Upper lobe of right lung (tissue), 1 donor: ENCODE results near the gene RALGAPB. TPM values are rescaled to one million over a fixed set of nuclear protein-coding genes. Genes with fewer than 3 reads are reported as not detected.
"Not testable (repeated sequence)": the region's sequence is repeated elsewhere in the genome, so short reads cannot be mapped to it uniquely, and the experiment has no call there.

ENCODE experiments used
- ATAC-seq: fragments of 200-7000 bp; cut with Tn5 transposase; one replicate; pipeline ENCODE4 v1.9.1; 2020; ENCODE audit warnings: mild to moderate bottlenecking, moderate library complexity
- DNase-seq: peaks from one replicate; pipeline ENCODE4 v3.0.0-alpha.2; 2020
- H3K27ac ChIP-seq: fragments of 200-600 bp; one replicate; pipeline ENCODE4 v1.8.0; 2022
- H3K27me3 ChIP-seq: fragments of 200-600 bp; one replicate; pipeline ENCODE4 v1.8.0; 2022; ENCODE audit warnings: mild to moderate bottlenecking
- H3K36me3 ChIP-seq: fragments of 200-600 bp; one replicate; pipeline ENCODE4 v1.8.0; 2022
- H3K4me1 ChIP-seq: fragments of 200-600 bp; one replicate; pipeline ENCODE4 v1.8.0; 2022
- H3K4me3 ChIP-seq: fragments of 200-600 bp; one replicate; pipeline ENCODE4 v1.8.0; 2022; ENCODE audit warnings: mild to moderate bottlenecking
- H3K9me3 ChIP-seq: fragments of 200-600 bp; one replicate; pipeline ENCODE4 v1.8.0; 2022
- CTCF ChIP-seq: fragments of 200-600 bp; IDR thresholded peaks from one replicate; pipeline ENCODE4 v1.8.0; 2022; ENCODE audit warnings: antibody characterized with exemption
- intact Hi-C: fragments of 100-400 bp; cut with DNase I; formaldehyde crosslinking; loops from one replicate; pipeline ENCODE4 v1.11.0; 2022
- total RNA-seq: library from RNA; stranded (reverse); fragmentation: NEBNext Ultra II Directional; extraction: Animal tissue kit (Norgen Biotek cat#: 25700); gene quantifications from one replicate; pipeline ENCODE4 v1.2.1, GENCODE V29; 2021
- donor health status: DM: no; HTN: yes; CAD: no; lungs with severe emphysema.

Gene RALGAPB
- total RNA-seq, 1 donor from 2014 or later = 35.4 TPM

- DNase-seq = no peak
- ATAC-seq = no peak
- no peaks in the 10 kb centered on the region for H3K9me3 ChIP-seq
- H3K4me3 ChIP-seq = no peak overlapping the region
- intact Hi-C loops = no loop called here
- no peaks in the 10 kb centered on the region for H3K36me3 ChIP-seq
- no peak overlapping the region for H3K27ac ChIP-seq
- no peak for TF ChIP-seq CTCF
- H3K4me1 ChIP-seq = no peaks in the 10 kb centered on the region
- no peaks in the 10 kb centered on the region for H3K27me3 ChIP-seq
Measured at GRCh38 chr20:38458314-38458713, 14.3 kb upstream of the RALGAPB start.

GRCh38 chr20:38460040-38460623 lies 12.5 kb upstream of the RALGAPB start:
- no peaks in the 10 kb centered on the region for H3K9me3 ChIP-seq
- ATAC-seq (peak; percentile 93), DNase-seq (no peak)
- H3K36me3 ChIP-seq = no peaks in the 10 kb centered on the region
- no peak overlapping the region for H3K4me3 ChIP-seq
- intact Hi-C loops = no loop called here
- H3K27ac ChIP-seq = no peak overlapping the region
- TF ChIP-seq CTCF = no peak
- no peaks in the 10 kb centered on the region for H3K27me3 ChIP-seq
- no peaks in the 10 kb centered on the region for H3K4me1 ChIP-seq

- H3K4me1 ChIP-seq, H3K4me3 ChIP-seq, intact Hi-C loops, H3K27ac ChIP-seq, ATAC-seq, DNase-seq, H3K27me3 ChIP-seq, H3K9me3 ChIP-seq, H3K36me3 ChIP-seq: not testable (repeated sequence)
Measured at GRCh38 chr20:38460631-38461030, 12.0 kb upstream of the RALGAPB start.

- H3K4me1 ChIP-seq, ATAC-seq, H3K36me3 ChIP-seq, H3K27ac ChIP-seq, H3K27me3 ChIP-seq, H3K9me3 ChIP-seq, H3K4me3 ChIP-seq, DNase-seq, intact Hi-C loops: not testable (repeated sequence)
Measured at GRCh38 chr20:38461167-38461566, 11.5 kb upstream of the RALGAPB start.

GRCh38 chr20:38461569-38461968 lies 11.1 kb upstream of the RALGAPB start:
- H3K9me3 ChIP-seq, H3K36me3 ChIP-seq, H3K27ac ChIP-seq, DNase-seq, H3K4me1 ChIP-seq, ATAC-seq, H3K27me3 ChIP-seq, H3K4me3 ChIP-seq, intact Hi-C loops: not testable (repeated sequence)

- intact Hi-C loops = no loop called here
- DNase-seq = no peak
Measured at GRCh38 chr20:38466171-38466570, 6.5 kb upstream of the RALGAPB start.

GRCh38 chr20:38466983-38467382 lies 5.7 kb upstream of the RALGAPB start:
- no peak for ATAC-seq
- intact Hi-C loops = no loop called here
- TF ChIP-seq CTCF = no peak

More at GRCh38 chr20:38466171-38466570, 6.5 kb upstream of the RALGAPB start:
- Histone ChIP-seq H3K4me3 (no peak overlapping the region), H3K27me3 (no peaks in the 10 kb centered on the region), H3K27ac (no peak overlapping the region), H3K9me3 (no peaks in the 10 kb centered on the region), H3K36me3 (no peaks in the 10 kb centered on the region), H3K4me1 (no peaks in the 10 kb centered on the region)
- ATAC-seq = no peak
- no peak for TF ChIP-seq CTCF

More at GRCh38 chr20:38466983-38467382, 5.7 kb upstream of the RALGAPB start:
- no peaks in the 10 kb centered on the region for H3K9me3 ChIP-seq
- H3K4me1 ChIP-seq = peaks cover 3% of the 10 kb centered on the region
- no peak for DNase-seq
- H3K4me3 ChIP-seq = no peak overlapping the region
- H3K27ac ChIP-seq = no peak overlapping the region
- H3K36me3 ChIP-seq = no peaks in the 10 kb centered on the region
- no peaks in the 10 kb centered on the region for H3K27me3 ChIP-seq
